Fibroblast of lung (primary cell): Measurements from ENCODE around the gene ATF7IP. TPM values are rescaled to one million over a fixed set of nuclear protein-coding genes. Genes with fewer than 3 reads are reported as not detected.

Source experiments
- DNase-seq, 2 donors: peaks; one replicate each; pipeline versions ENCODE4 v3.0.0 to v3.0.0-alpha.2; 2010; ENCODE audit warnings: low read depth in 2 of 2
- H2AFZ ChIP-seq: 2 replicates; pipeline ENCODE4 v1.5.1; 2012; ENCODE audit warnings: low read length, control low read depth, inconsistent platforms
- H3K27ac ChIP-seq: 2 replicates; pipeline ENCODE4 v1.5.1; 2011; ENCODE audit warnings: low read length, control low read depth; ENCODE audit not compliant: insufficient read depth
- H3K27me3 ChIP-seq: 2 replicates; pipeline ENCODE4 v1.5.1; 2011; ENCODE audit warnings: mild to moderate bottlenecking, low read length; ENCODE audit not compliant: control insufficient read depth, insufficient read depth
- H3K36me3 ChIP-seq: 2 replicates; pipeline ENCODE4 v1.5.1; 2011; ENCODE audit warnings: low read length; ENCODE audit not compliant: control insufficient read depth, insufficient read depth
- H3K4me1 ChIP-seq: 2 replicates; pipeline ENCODE4 v1.5.1; 2011; ENCODE audit warnings: low read length; ENCODE audit not compliant: control insufficient read depth, insufficient read depth; ENCODE audit errors: extremely low read depth
- H3K4me2 ChIP-seq: 2 replicates; pipeline ENCODE4 v1.5.1; 2011; ENCODE audit warnings: low read length, control low read depth; ENCODE audit not compliant: insufficient read depth; ENCODE audit errors: extremely low read depth
- H3K4me3 ChIP-seq, 4 experiments: fragments of 200-600 bp in 1 of 4; sonication (generic) in 1 of 4; replicated peaks in 1 of 4; 2 replicates each; pipeline ENCODE4 v1.5.1; 2011 to 2016; ENCODE audit warnings: low read length in 4 of 4, low read depth in 3 of 4, mild to moderate bottlenecking in 3 of 4, control low read depth in 2 of 4, inconsistent platforms in 1 of 4, mixed read lengths in 1 of 4; ENCODE audit not compliant: insufficient read depth in 1 of 4; ENCODE audit errors: control extremely low read depth in 1 of 4
- H3K79me2 ChIP-seq: 2 replicates; pipeline ENCODE4 v1.5.1; 2012; ENCODE audit warnings: mild to moderate bottlenecking, low read length, inconsistent platforms; ENCODE audit not compliant: control insufficient read depth, insufficient read depth
- H3K9ac ChIP-seq: 2 replicates; pipeline ENCODE4 v1.5.1; 2011; ENCODE audit warnings: mild to moderate bottlenecking, low read length, control low read depth; ENCODE audit not compliant: insufficient read depth
- H3K9me3 ChIP-seq: 2 replicates; pipeline ENCODE4 v1.5.1; 2012; ENCODE audit warnings: low read depth, low read length; ENCODE audit not compliant: control insufficient read depth, insufficient read depth
- H4K20me1 ChIP-seq: 2 replicates; pipeline ENCODE4 v1.5.1; 2011; ENCODE audit warnings: low read length; ENCODE audit not compliant: control insufficient read depth, insufficient read depth; ENCODE audit errors: extremely low read depth
- CTCF ChIP-seq, 2 donors: IDR thresholded peaks in 1 of 2; conservative IDR thresholded peaks in 1 of 2; 1 replicate in 1 of 2; 2 replicates in 1 of 2; pipeline ENCODE4 v1.5.1; 2011 to 2012; ENCODE audit warnings: low read length in 2 of 2, control low read depth in 1 of 2, inconsistent platforms in 1 of 2, low read depth in 1 of 2, mild to moderate bottlenecking in 1 of 2
- EZH2 ChIP-seq: IDR thresholded peaks from 2 replicates; pipeline ENCODE4 v1.5.1; 2012; ENCODE audit warnings: low read length, control low read depth, mild to moderate bottlenecking; ENCODE audit errors: missing control alignments
- polyA plus RNA-seq, 2 donors: library from polyadenylated mRNA; depleted of rRNA in 1 of 2; stranded (reverse) in 1 of 2; unstranded in 1 of 2; fragments of >200 nt; gene quantifications; 2 replicates each; pipeline ENCODE4 v1.2.1, GENCODE V29; 2011 to 2012; ENCODE audit warnings: missing spikeins in 1 of 2
- total RNA-seq: library from RNA; depleted of rRNA; stranded (reverse); fragments of >200 nt; gene quantifications from 2 replicates; pipeline ENCODE4 v1.2.1, GENCODE V29; 2014

The ATF7IP gene
- total and polyA plus RNA-seq, 2 donors (not counting 1 experiment from before 2014, with no cell fraction given), result 13.1 to 18.0 TPM

GRCh38 chr12:14427929-14428328 lies 62.4 kb downstream of the ATF7IP start:
- no peak overlapping the region for H3K27ac ChIP-seq
- H3K4me1 ChIP-seq, result no peaks in the 10 kb centered on the region

DNA sequence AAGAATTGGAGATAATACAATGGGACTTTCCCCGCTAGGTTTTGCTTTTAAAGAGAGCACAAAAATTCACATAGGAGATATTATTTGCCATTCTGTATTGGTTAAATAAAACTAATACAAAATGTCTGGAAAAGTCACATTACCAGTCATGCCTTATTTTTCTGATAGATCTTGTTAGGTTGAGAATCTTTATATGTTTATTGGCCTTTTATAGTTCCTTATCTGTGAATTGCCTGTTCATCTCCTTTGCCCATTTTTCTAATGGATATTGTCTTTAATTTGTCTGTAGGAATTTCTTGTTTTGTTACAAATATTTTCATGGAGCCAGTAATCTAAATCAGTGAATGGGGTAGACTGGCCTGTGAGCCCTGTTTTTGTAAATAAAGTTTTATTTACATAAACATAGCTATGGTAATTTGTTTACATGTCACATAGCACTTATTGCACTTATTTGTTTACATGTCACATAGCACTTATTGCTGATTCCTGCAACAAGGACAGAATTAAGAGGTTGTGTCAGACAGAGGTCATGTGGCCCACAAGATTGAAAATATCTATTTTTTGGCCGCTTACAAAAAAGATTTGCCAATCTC lies 65.0 kb downstream of the ATF7IP start:
- TF ChIP-seq CTCF (conservative IDR thresholded peaks at IDR 0.05 in 1 of 2, IDR thresholded peaks at IDR 0.05 in 1 of 2; ENCODE audit: low read depth in 1 of 2, low read length in 2 of 2) (no peak), EZH2 (no peak)
- peaks cover 33% of the 10 kb centered on the region for H3K79me2 ChIP-seq
- no peak for DNase-seq
- no peaks in the 10 kb centered on the region for H4K20me1 ChIP-seq
- H3K4me1 ChIP-seq, result no peaks in the 10 kb centered on the region
- H3K4me3 ChIP-seq, result no peak overlapping the region
- no peak overlapping the region for H3K27ac ChIP-seq
- peaks cover 2% of the 10 kb centered on the region for H3K36me3 ChIP-seq
- no peak overlapping the region for H2AFZ ChIP-seq
- H3K4me2 ChIP-seq, result no peak overlapping the region
- no peak overlapping the region for H3K9ac ChIP-seq
- H3K27me3 ChIP-seq, result no peaks in the 10 kb centered on the region
- no peaks in the 10 kb centered on the region for H3K9me3 ChIP-seq

More at GRCh38 chr12:14427929-14428328, 62.4 kb downstream of the ATF7IP start:
- H3K79me2 ChIP-seq, result peaks cover 33% of the 10 kb centered on the region
- H2AFZ ChIP-seq, result no peak overlapping the region
- no peaks in the 10 kb centered on the region for H4K20me1 ChIP-seq
- H3K27me3 ChIP-seq, result no peaks in the 10 kb centered on the region
- no peaks in the 10 kb centered on the region for H3K9me3 ChIP-seq
- H3K9ac ChIP-seq, result no peak overlapping the region
- no peak overlapping the region for H3K4me3 ChIP-seq
- peaks cover 7% of the 10 kb centered on the region for H3K36me3 ChIP-seq
- TF ChIP-seq EZH2 (no peak), CTCF (conservative IDR thresholded peaks at IDR 0.05 in 1 of 2, IDR thresholded peaks at IDR 0.05 in 1 of 2; ENCODE audit: low read depth in 1 of 2, low read length in 2 of 2) (no peak)
- H3K4me2 ChIP-seq, result no peak overlapping the region
- no peak for DNase-seq

GRCh38 chr12:14431975-14432374 lies 66.5 kb downstream of the ATF7IP start:
- Histone ChIP-seq H3K27me3 (no peaks in the 10 kb centered on the region), H2AFZ (no peak overlapping the region), H3K27ac (no peak overlapping the region), H3K4me1 (no peaks in the 10 kb centered on the region), H3K9ac (no peak overlapping the region), H3K36me3 (peaks cover 3% of the 10 kb centered on the region), H3K4me3 (no peak overlapping the region), H3K9me3 (no peaks in the 10 kb centered on the region), H3K79me2 (peaks cover 33% of the 10 kb centered on the region), H4K20me1 (no peaks in the 10 kb centered on the region), H3K4me2 (no peak overlapping the region)
- DNase-seq, result no peak
- no peak for TF ChIP-seq EZH2
- TF ChIP-seq CTCF (conservative IDR thresholded peaks at IDR 0.05 in 1 of 2, IDR thresholded peaks at IDR 0.05 in 1 of 2; ENCODE audit: low read depth in 1 of 2, low read length in 2 of 2), result no peak
